Measurements from ENCODE around the gene CAMTA1. TPM values are rescaled to one million over a fixed set of nuclear protein-coding genes. Genes with fewer than 3 reads are reported as not detected.

Gene CAMTA1
- polyA plus RNA-seq, 1 experiment = 64.9 TPM

GRCh38 chr1:7293702-7294629, 508.7 kb downstream of the CAMTA1 start:
- ChIA-PET CTCF (no interaction called here), POLR2A (no interaction called here)
- Histone ChIP-seq H3K4me3 (ENCODE audit: low read depth, low read length) (no peak overlapping the region), H3K9me3 (ENCODE audit: control insufficient read depth, insufficient read depth, low read length) (peaks cover 9% of the 10 kb centered on the region; the same call in 1 of the 2 replicates), H3K27me3 (ENCODE audit: control insufficient read depth, insufficient read depth, low read length) (no peaks in the 10 kb centered on the region), H3K27ac (ENCODE audit: low read depth, low read length) (no peak overlapping the region)
- TF ChIP-seq CTCF (IDR thresholded peaks at IDR 0.05; ENCODE audit: low read depth, low read length) = no peak
- DNase-seq (ENCODE audit: low read depth, low spot score) = no peak

GRCh38 chr1:7294636-7295035, 509.4 kb downstream of the CAMTA1 start:
- TF ChIP-seq CTCF (IDR thresholded peaks at IDR 0.05; ENCODE audit: low read depth, low read length) = no peak

GRCh38 chr1:7295946-7296345, 510.7 kb downstream of the CAMTA1 start:
- no peak overlapping the region for H3K27ac ChIP-seq (ENCODE audit: low read depth, low read length)
- H3K9me3 ChIP-seq (ENCODE audit: control insufficient read depth, insufficient read depth, low read length) = peaks cover 9% of the 10 kb centered on the region; the same call in 1 of the 2 replicates
- TF ChIP-seq CTCF (IDR thresholded peaks at IDR 0.05; ENCODE audit: low read depth, low read length) = no peak
- ChIA-PET POLR2A (no interaction called here), CTCF (no interaction called here)
- no peak for DNase-seq (ENCODE audit: low read depth, low spot score)
- no peaks in the 10 kb centered on the region for H3K27me3 ChIP-seq (ENCODE audit: control insufficient read depth, insufficient read depth, low read length)
- H3K4me3 ChIP-seq (ENCODE audit: low read depth, low read length) = no peak overlapping the region

More at GRCh38 chr1:7294636-7295035, 509.4 kb downstream of the CAMTA1 start:
- CTCF ChIA-PET = no interaction called here
- POLR2A ChIA-PET = no interaction called here
- no peaks in the 10 kb centered on the region for H3K27me3 ChIP-seq (ENCODE audit: control insufficient read depth, insufficient read depth, low read length)
- H3K9me3 ChIP-seq (ENCODE audit: control insufficient read depth, insufficient read depth, low read length) = peaks cover 9% of the 10 kb centered on the region; the same call in 1 of the 2 replicates
- DNase-seq (ENCODE audit: low read depth, low spot score) = no peak
- H3K27ac ChIP-seq (ENCODE audit: low read depth, low read length) = no peak overlapping the region
- H3K4me3 ChIP-seq (ENCODE audit: low read depth, low read length) = no peak overlapping the region

- Histone ChIP-seq H3K27ac (ENCODE audit: low read depth, low read length) (peak overlapping the region; percentile 66), H3K27me3 (ENCODE audit: control insufficient read depth, insufficient read depth, low read length) (no peaks in the 10 kb centered on the region)
- CTCF ChIA-PET = interaction anchor here (0.5 to 1.0 kb wide), 4 partner anchors 15 to 580 kb away, joined by 3 to 4 read pairs (median 3); no protein-coding TSS in a partner anchor
Measured at GRCh38 chr1:7296968-7297367, 511.7 kb downstream of the CAMTA1 start.

More at GRCh38 chr1:7296968-7297367, 511.7 kb downstream of the CAMTA1 start:
- POLR2A ChIA-PET = no interaction called here
- no peak for DNase-seq (ENCODE audit: low read depth, low spot score)
- Histone ChIP-seq H3K9me3 (ENCODE audit: control insufficient read depth, insufficient read depth, low read length) (peaks cover 9% of the 10 kb centered on the region; the same call in 1 of the 2 replicates), H3K4me3 (ENCODE audit: low read depth, low read length) (no peak overlapping the region)
- no peak for TF ChIP-seq CTCF (IDR thresholded peaks at IDR 0.05; ENCODE audit: low read depth, low read length)
